Astrocyte (in vitro differentiated cells and primary cell): ENCODE measurements around the gene ATP10A. TPM values are rescaled to one million over a fixed set of nuclear protein-coding genes. Genes with fewer than 3 reads are reported as not detected.

ENCODE experiments used
- DNase-seq: peaks from one replicate; pipeline ENCODE4 v3.0.0-alpha.2; 2010; ENCODE audit warnings: low read depth
- FAIRE-seq: peaks from 2 replicates; lab custom pipeline; 2011; peaks lifted over from hg19 to GRCh38; lab: Jason Lieb, UNC
- H2AFZ ChIP-seq: 2 replicates; pipeline ENCODE4 v1.6.0; 2012; ENCODE audit warnings: low read depth, low read length, inconsistent platforms
- H3K27ac ChIP-seq: 2 replicates; pipeline ENCODE4 v1.5.1; 2011; ENCODE audit warnings: low read depth, low read length, inconsistent platforms
- H3K27me3 ChIP-seq: 2 replicates; pipeline ENCODE4 v1.6.0; 2011; ENCODE audit warnings: low read length, inconsistent platforms; ENCODE audit not compliant: insufficient read depth
- H3K36me3 ChIP-seq: 2 replicates; pipeline ENCODE4 v1.5.1; 2011; ENCODE audit warnings: low read length, inconsistent platforms; ENCODE audit not compliant: insufficient read depth
- H3K4me1 ChIP-seq: 2 replicates; pipeline ENCODE4 v1.5.1; 2011; ENCODE audit warnings: low read length, inconsistent platforms; ENCODE audit not compliant: insufficient read depth
- H3K4me2 ChIP-seq: 2 replicates; pipeline ENCODE4 v1.6.0; 2012; ENCODE audit warnings: low read length, inconsistent platforms
- H3K4me3 ChIP-seq: 2 replicates; pipeline ENCODE4 v1.5.1; 2011; ENCODE audit warnings: low read depth, mild to moderate bottlenecking, low read length, inconsistent platforms; ENCODE audit not compliant: insufficient read depth
- H3K79me2 ChIP-seq: 2 replicates; pipeline ENCODE4 v1.6.0; 2012; ENCODE audit warnings: mild to moderate bottlenecking, low read length, inconsistent platforms; ENCODE audit not compliant: insufficient read depth
- H3K9ac ChIP-seq: 2 replicates; pipeline ENCODE4 v1.6.0; 2012; ENCODE audit warnings: mild to moderate bottlenecking, low read length, inconsistent platforms
- H3K9me3 ChIP-seq: 2 replicates; pipeline ENCODE4 v1.5.1; 2012; ENCODE audit warnings: low read depth, mild to moderate bottlenecking, low read length, inconsistent platforms; ENCODE audit not compliant: insufficient read depth
- H4K20me1 ChIP-seq: 2 replicates; pipeline ENCODE4 v1.6.0; 2012; ENCODE audit warnings: low read length, inconsistent platforms; ENCODE audit not compliant: insufficient read depth
- H3K27ac Mint-ChIP-seq: one replicate; pipeline ENCODE4 v1.8.0; 2021; ENCODE audit warnings: mild to moderate bottlenecking, mixed read lengths; ENCODE audit not compliant: unreplicated experiment
- H3K27me3 Mint-ChIP-seq: one replicate; pipeline ENCODE4 v1.8.0; 2021; ENCODE audit warnings: low read depth, mixed read lengths; ENCODE audit not compliant: unreplicated experiment
- H3K36me3 Mint-ChIP-seq: one replicate; pipeline ENCODE4 v1.8.0; 2021; ENCODE audit warnings: low read depth, mixed read lengths; ENCODE audit not compliant: unreplicated experiment
- H3K4me1 Mint-ChIP-seq: one replicate; pipeline ENCODE4 v1.8.0; 2021; ENCODE audit warnings: low read depth, mixed read lengths; ENCODE audit not compliant: unreplicated experiment
- H3K4me3 Mint-ChIP-seq: one replicate; pipeline ENCODE4 v1.8.0; 2021; ENCODE audit warnings: mild to moderate bottlenecking, moderate library complexity, mixed read lengths; ENCODE audit not compliant: unreplicated experiment
- H3K9me3 Mint-ChIP-seq: one replicate; pipeline ENCODE4 v1.8.0; 2021; ENCODE audit warnings: mild to moderate bottlenecking, mixed read lengths; ENCODE audit not compliant: unreplicated experiment
- CTCF ChIP-seq: IDR thresholded peaks from 2 replicates; pipeline ENCODE4 v1.5.1; 2011; ENCODE audit warnings: low read depth, mild to moderate bottlenecking, inconsistent platforms, low read length, moderate library complexity; ENCODE audit not compliant: insufficient read depth
- EZH2 ChIP-seq: IDR thresholded peaks from 2 replicates; pipeline ENCODE4 v1.6.1; 2012; ENCODE audit warnings: mild to moderate bottlenecking, low read length, inconsistent platforms; ENCODE audit not compliant: insufficient read depth
- total RNA-seq: library from RNA; stranded (reverse); gene quantifications from 2 replicates; pipeline ENCODE4 v1.2.1, GENCODE V29; 2021

ATP10A gene
- total RNA-seq, 1 donor from 2014 or later = 21.1 TPM

- Histone ChIP-seq H2AFZ (no peak overlapping the region), H3K27ac (peak overlapping the region; percentile 69), H3K4me1 (peaks cover 35% of the 10 kb centered on the region), H3K4me3 (no peak overlapping the region), H3K4me2 (no peak overlapping the region), H3K9ac (no peak overlapping the region), H3K36me3 (no peaks in the 10 kb centered on the region), H3K9me3 (no peaks in the 10 kb centered on the region), H3K27me3 (no peaks in the 10 kb centered on the region), H3K79me2 (peaks cover 34% of the 10 kb centered on the region), H4K20me1 (peaks cover 8% of the 10 kb centered on the region)
- Mint-ChIP-seq H3K4me3 (no peak overlapping the region), H3K4me1 (peaks cover 49% of the 10 kb centered on the region), H3K27ac (peak overlapping the region; percentile 26), H3K9me3 (peaks cover 3% of the 10 kb centered on the region), H3K36me3 (peaks cover 7% of the 10 kb centered on the region), H3K27me3 (no peaks in the 10 kb centered on the region)
- no peak for DNase-seq
- no peak for TF ChIP-seq EZH2
- FAIRE-seq = no peak
Measured at GRCh38 chr15:25789211-25789610, 73.9 kb downstream of the ATP10A start.

GRCh38 chr15:25787855-25788520, 75.1 kb downstream of the ATP10A start:
- H3K4me2 ChIP-seq = peak overlapping the region; percentile 44
- peaks cover 54% of the 10 kb centered on the region for H3K4me1 Mint-ChIP-seq
- no peak overlapping the region for H3K4me3 Mint-ChIP-seq
- DNase-seq (peak; percentile 48), FAIRE-seq (no peak)
- H3K9me3 ChIP-seq = no peaks in the 10 kb centered on the region
- TF ChIP-seq EZH2 = no peak
- H3K27ac ChIP-seq = no peak overlapping the region
- H3K9me3 Mint-ChIP-seq = no peaks in the 10 kb centered on the region
- H3K27ac Mint-ChIP-seq = no peak overlapping the region
- H3K27me3 ChIP-seq = no peaks in the 10 kb centered on the region
- H3K36me3 ChIP-seq = no peaks in the 10 kb centered on the region
- peaks cover 32% of the 10 kb centered on the region for H3K79me2 ChIP-seq
- H4K20me1 ChIP-seq = no peaks in the 10 kb centered on the region
- no peak overlapping the region for H3K4me3 ChIP-seq
- H3K36me3 Mint-ChIP-seq = peaks cover 4% of the 10 kb centered on the region
- H3K4me1 ChIP-seq = peaks cover 40% of the 10 kb centered on the region
- no peak overlapping the region for H3K9ac ChIP-seq
- no peaks in the 10 kb centered on the region for H3K27me3 Mint-ChIP-seq
- no peak overlapping the region for H2AFZ ChIP-seq

- peaks cover 32% of the 10 kb centered on the region for H3K79me2 ChIP-seq
- H3K27me3 ChIP-seq = no peaks in the 10 kb centered on the region
- H3K36me3 Mint-ChIP-seq = peaks cover 4% of the 10 kb centered on the region
- H4K20me1 ChIP-seq = no peaks in the 10 kb centered on the region
- peaks cover 54% of the 10 kb centered on the region for H3K4me1 Mint-ChIP-seq
- no peak overlapping the region for H3K4me3 Mint-ChIP-seq
- H3K9ac ChIP-seq = no peak overlapping the region
- H3K27ac ChIP-seq = no peak overlapping the region
- no peaks in the 10 kb centered on the region for H3K9me3 ChIP-seq
- TF ChIP-seq CTCF (no peak), EZH2 (no peak)
- FAIRE-seq = no peak
- H3K4me1 ChIP-seq = peaks cover 40% of the 10 kb centered on the region
- DNase-seq = no peak
- H3K36me3 ChIP-seq = no peaks in the 10 kb centered on the region
- peak overlapping the region; percentile 72 for H3K27ac Mint-ChIP-seq
- H2AFZ ChIP-seq = no peak overlapping the region
- no peak overlapping the region for H3K4me3 ChIP-seq
- H3K4me2 ChIP-seq = no peak overlapping the region
- H3K9me3 Mint-ChIP-seq = no peaks in the 10 kb centered on the region
- no peaks in the 10 kb centered on the region for H3K27me3 Mint-ChIP-seq
Measured at GRCh38 chr15:25787381-25787780, 75.7 kb downstream of the ATP10A start.
